Tibial nerve (tissue), 4 donors: Measurements from ENCODE around the gene FSD2. TPM values are rescaled to one million over a fixed set of nuclear protein-coding genes. Genes with fewer than 3 reads are reported as not detected.
A peak's percentile ranks its signal among the peaks of the same experiment; 100 is the strongest.
"Not testable (repeated sequence)": the region's sequence is repeated elsewhere in the genome, so short reads cannot be mapped to it uniquely, and the experiment has no call there.

ENCODE experiments used
- DNase-seq, 2 donors: peaks; one replicate each; pipeline ENCODE4 v3.0.0-alpha.2; 2019; ENCODE audit warnings: low spot score in 2 of 2
- H3K27ac ChIP-seq, 4 donors: fragments of 200-600 bp; sonication (generic) in 3 of 4; one replicate each; pipeline ENCODE4 v1.5.1; 2017 to 2019; ENCODE audit warnings: mild to moderate bottlenecking in 1 of 4
- H3K27me3 ChIP-seq, 2 donors: fragments of 200-600 bp; sonication (generic) in 1 of 2; one replicate each; pipeline versions ENCODE4 v1.5.1 to v1.6.0; 2017 to 2019
- H3K36me3 ChIP-seq, 3 donors: fragments of 200-600 bp; sonication (generic); one replicate each; pipeline ENCODE4 v1.5.1; 2018 to 2019
- H3K4me1 ChIP-seq, 4 donors: fragments of 200-600 bp; sonication (generic) in 3 of 4; one replicate each; pipeline ENCODE4 v1.5.1; 2017 to 2019
- H3K4me3 ChIP-seq, 4 donors: fragments of 200-600 bp; sonication (generic) in 3 of 4; one replicate each; pipeline ENCODE4 v1.5.1; 2017 to 2019; ENCODE audit warnings: mild to moderate bottlenecking in 1 of 4, moderate library complexity in 1 of 4
- H3K9me3 ChIP-seq, 4 donors: fragments of 200-600 bp; sonication (generic) in 3 of 4; one replicate each; pipeline ENCODE4 v1.5.1; 2017 to 2019
- EP300 ChIP-seq, 2 donors: sonication (generic); formaldehyde crosslinking; IDR thresholded peaks; one replicate each; pipeline ENCODE4 v1.6.1; 2017; ENCODE audit warnings: antibody characterized with exemption in 2 of 2, mild to moderate bottlenecking in 1 of 2
- POLR2A ChIP-seq, 2 donors: fragments of 450-650 bp; IDR thresholded peaks; one replicate each; pipeline ENCODE4 v1.6.1; 2017; ENCODE audit warnings: antibody characterized with exemption in 2 of 2, mild to moderate bottlenecking in 2 of 2, moderate library complexity in 2 of 2
- WGBS, 2 donors: methylation state at CpG; one replicate each; pipeline ENCODE4 v1.1.5; 2018; 5-methylcytosine and 5-hydroxymethylcytosine counted together
- total RNA-seq, 4 donors: library from RNA; depleted of rRNA; stranded (reverse); fragments of >200 nt; gene quantifications; one replicate each; pipeline ENCODE4 v1.1.0, GENCODE V29; 2016
- TF ChIP-seq, protein P1 (sequence below), 5 experiments: fragments of 200-600 bp in 3 of 5; fragments of 450-650 bp in 2 of 5; sonication (generic) in 3 of 5; IDR thresholded peaks; one replicate each; pipeline ENCODE4 v1.5.1; 2016 to 2019; ENCODE audit warnings: antibody characterized with exemption in 5 of 5, mild to moderate bottlenecking in 3 of 5, moderate library complexity in 2 of 5

FSD2 gene
- total RNA-seq, 4 donors from 2014 or later: 0.20 TPM; not detected in 3

DNA sequence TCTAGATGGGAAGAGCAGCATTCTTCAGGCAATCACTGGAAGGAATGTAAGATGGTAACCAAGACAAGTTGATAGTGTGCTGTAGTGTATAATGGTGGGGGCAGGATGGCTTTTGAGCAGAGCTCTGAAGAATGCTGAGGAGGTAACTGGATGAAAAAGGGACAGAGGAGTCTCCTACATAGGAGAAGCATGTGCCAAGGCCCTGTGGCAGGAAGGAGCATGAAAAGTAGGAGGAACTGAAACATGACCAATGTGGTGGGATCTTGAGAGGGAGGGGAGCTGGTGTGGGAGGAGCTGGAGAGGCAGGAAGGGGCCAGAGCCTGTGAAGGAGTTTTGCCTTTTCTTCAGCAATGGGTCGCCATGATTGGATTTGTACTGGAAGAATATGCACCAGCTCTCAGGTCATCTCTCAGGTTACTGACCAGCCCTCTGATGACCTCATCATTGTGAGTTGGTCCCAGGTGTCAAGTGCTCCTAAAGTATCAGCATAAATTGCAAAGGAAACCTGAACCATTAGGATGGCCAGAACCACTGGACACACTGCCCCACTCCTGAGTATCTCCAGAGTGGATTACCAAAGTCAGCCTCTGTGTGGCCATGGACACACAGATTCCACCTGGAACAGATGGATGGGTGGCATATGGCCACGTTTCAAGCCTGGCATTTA, 38.6 kb downstream of the FSD2 start:
- Histone ChIP-seq H3K27ac (no peak overlapping the region), H3K9me3 (no peaks in the 10 kb centered on the region), H3K27me3 (no peaks in the 10 kb centered on the region), H3K4me3 (no peak overlapping the region), H3K4me1 (peaks cover 0 to 4% (median 0%) of the 10 kb centered on the region in 4 donors), H3K36me3 (peaks cover 0 to 42% (median 0%) of the 10 kb centered on the region in 3 donors)
- 73 to 89% methylated on average over 2 of the region's 2 CpGs for WGBS, 2 donors
- TF ChIP-seq POLR2A (IDR thresholded peaks at IDR 0.05) (no peak), EP300 (IDR thresholded peaks at IDR 0.05) (no peak)
- DNase-seq: no peak

DNA sequence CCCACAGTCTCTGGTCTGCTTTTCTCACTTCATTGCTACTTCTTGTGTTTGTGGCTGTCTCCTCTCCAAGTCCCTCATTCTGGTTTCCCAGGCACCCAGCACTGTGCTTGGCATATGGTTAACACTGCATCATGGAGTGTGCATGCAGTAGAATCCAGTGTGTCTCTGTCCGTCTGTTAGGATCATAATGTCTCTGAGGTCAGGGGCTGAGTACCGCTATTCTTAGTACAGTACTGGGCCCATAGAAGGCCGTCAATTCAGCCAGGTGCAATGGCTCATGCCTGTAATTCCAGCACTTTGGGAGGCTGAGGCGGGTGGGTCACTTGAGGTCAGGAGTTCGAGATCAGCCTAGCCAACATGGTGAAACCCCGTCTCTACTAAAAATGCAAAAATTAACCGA, 39.7 kb downstream of the FSD2 start:
- not testable (repeated sequence) for H3K27me3 ChIP-seq, DNase-seq, H3K4me1 ChIP-seq, H3K9me3 ChIP-seq, H3K4me3 ChIP-seq, H3K27ac ChIP-seq
- WGBS, 2 donors: 86% methylated on average over 7 of the region's 7 CpGs
- H3K36me3 ChIP-seq: peaks cover 0 to 49% (median 0%) of the 10 kb centered on the region in 3 donors

DNA sequence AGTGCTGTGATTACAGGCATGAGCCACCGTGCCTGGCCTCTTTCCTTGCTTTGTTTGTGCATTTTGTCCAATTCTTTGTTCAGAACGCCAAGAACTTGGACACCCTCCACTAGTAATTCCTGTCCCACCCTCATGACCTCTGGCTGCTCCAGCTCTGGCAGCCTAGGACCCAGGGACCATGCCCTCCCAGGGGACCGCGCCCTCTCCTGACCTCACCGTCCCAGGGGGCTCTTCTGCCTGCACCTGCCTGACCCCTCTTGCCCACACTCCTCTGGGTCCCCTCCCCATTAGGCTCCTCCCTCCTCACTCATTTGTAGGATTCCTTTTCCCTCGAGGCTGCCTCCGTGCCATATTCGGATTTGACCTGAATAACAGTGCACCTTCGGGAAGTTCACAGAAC, 41.1 kb downstream of the FSD2 start:
- H3K4me1 ChIP-seq: peaks cover 0 to 4% (median 0%) of the 10 kb centered on the region in 4 donors
- no peak overlapping the region for H3K27ac ChIP-seq
- TF ChIP-seq, protein P1, sequence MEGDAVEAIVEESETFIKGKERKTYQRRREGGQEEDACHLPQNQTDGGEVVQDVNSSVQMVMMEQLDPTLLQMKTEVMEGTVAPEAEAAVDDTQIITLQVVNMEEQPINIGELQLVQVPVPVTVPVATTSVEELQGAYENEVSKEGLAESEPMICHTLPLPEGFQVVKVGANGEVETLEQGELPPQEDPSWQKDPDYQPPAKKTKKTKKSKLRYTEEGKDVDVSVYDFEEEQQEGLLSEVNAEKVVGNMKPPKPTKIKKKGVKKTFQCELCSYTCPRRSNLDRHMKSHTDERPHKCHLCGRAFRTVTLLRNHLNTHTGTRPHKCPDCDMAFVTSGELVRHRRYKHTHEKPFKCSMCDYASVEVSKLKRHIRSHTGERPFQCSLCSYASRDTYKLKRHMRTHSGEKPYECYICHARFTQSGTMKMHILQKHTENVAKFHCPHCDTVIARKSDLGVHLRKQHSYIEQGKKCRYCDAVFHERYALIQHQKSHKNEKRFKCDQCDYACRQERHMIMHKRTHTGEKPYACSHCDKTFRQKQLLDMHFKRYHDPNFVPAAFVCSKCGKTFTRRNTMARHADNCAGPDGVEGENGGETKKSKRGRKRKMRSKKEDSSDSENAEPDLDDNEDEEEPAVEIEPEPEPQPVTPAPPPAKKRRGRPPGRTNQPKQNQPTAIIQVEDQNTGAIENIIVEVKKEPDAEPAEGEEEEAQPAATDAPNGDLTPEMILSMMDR (IDR thresholded peaks at IDR 0.05): no peak
- TF ChIP-seq POLR2A (IDR thresholded peaks at IDR 0.05) (no peak), EP300 (IDR thresholded peaks at IDR 0.05) (no peak)
- WGBS, 2 donors: 77 to 83% methylated on average over 9 of the region's 9 CpGs
- no peaks in the 10 kb centered on the region for H3K27me3 ChIP-seq
- no peak for DNase-seq
- peaks cover 0 to 58% (median 0%) of the 10 kb centered on the region in 3 donors for H3K36me3 ChIP-seq
- no peaks in the 10 kb centered on the region for H3K9me3 ChIP-seq
- no peak overlapping the region for H3K4me3 ChIP-seq

DNA sequence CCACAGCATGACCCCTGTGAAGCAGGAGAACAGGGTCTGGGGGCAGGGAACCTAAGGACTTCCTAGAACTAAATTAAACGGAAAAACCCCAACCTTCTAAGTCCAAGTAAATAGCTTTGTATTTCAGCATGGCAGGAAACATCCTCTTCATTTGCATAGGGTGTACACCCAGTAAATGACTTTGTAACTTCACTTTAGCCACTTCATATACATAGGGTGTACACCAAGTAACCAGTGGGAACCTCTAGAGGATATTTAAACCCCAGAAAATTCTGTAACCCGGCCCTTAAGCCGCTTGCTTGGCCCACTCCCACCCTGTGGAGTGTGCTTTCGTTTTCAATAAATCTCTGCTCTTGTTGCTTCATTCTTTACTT, 41.8 kb downstream of the FSD2 start:
- Histone ChIP-seq H3K9me3 (no peaks in the 10 kb centered on the region), H3K4me1 (peaks cover 0 to 4% (median 0%) of the 10 kb centered on the region in 4 donors), H3K36me3 (peaks cover 0 to 60% (median 0%) of the 10 kb centered on the region in 3 donors), H3K27ac (no peak overlapping the region), H3K27me3 (no peaks in the 10 kb centered on the region), H3K4me3 (no peak overlapping the region)
- TF ChIP-seq, protein P1 (IDR thresholded peaks at IDR 0.05): no peak
- TF ChIP-seq EP300 (IDR thresholded peaks at IDR 0.05): no peak
- no peak for TF ChIP-seq POLR2A (IDR thresholded peaks at IDR 0.05)
- DNase-seq: no peak
- 91 to 93% methylated on average over 4 of the region's 4 CpGs for WGBS, 2 donors

DNA sequence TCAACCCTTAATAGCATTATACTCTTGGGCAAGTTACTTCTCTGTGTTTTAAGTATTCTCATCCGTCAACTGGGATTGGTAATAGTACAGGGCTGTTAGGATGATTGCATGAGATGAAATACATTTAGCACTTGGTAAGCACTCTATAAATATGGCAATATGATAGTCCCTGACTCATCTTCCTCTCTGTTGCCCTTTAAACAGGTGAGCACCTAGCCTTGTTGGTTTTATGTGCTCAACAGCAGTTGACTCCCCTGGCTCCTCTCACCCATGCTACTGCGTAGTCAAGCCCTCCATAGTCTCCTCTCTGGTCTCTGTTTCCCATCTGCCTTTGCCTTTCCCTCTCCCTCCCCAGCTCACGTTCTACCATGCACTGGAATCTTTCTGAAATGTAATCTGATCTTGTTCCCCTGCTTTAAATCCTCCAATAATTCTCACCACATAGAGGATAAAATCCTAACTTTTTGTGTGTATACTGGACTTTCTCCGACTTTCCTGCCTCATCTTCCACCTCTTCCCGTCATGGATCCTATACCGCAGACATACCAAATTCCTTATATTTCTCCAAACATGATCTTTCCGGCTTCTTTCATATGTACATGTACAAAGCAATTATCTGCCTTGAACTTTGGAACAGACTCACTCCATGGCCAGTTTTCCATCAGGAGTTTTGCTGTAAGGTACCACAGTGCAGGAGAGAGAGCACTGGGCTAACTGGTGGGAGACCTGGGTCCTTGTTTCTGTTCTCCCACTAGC, 42.3 kb downstream of the FSD2 start:
- no peak for DNase-seq
- H3K36me3 ChIP-seq: peaks cover 0 to 66% (median 0%) of the 10 kb centered on the region in 3 donors
- no peaks in the 10 kb centered on the region for H3K9me3 ChIP-seq
- no peak overlapping the region for H3K27ac ChIP-seq
- WGBS, 2 donors: 90 to 91% methylated on average over 7 of the region's 7 CpGs
- TF ChIP-seq, protein P1 (IDR thresholded peaks at IDR 0.05): no peak
- no peak for TF ChIP-seq POLR2A (IDR thresholded peaks at IDR 0.05)
- TF ChIP-seq EP300 (IDR thresholded peaks at IDR 0.05): no peak
- H3K27me3 ChIP-seq: no peaks in the 10 kb centered on the region
- no peak overlapping the region for H3K4me3 ChIP-seq
- peaks cover 0 to 4% (median 0%) of the 10 kb centered on the region in 4 donors for H3K4me1 ChIP-seq

DNA sequence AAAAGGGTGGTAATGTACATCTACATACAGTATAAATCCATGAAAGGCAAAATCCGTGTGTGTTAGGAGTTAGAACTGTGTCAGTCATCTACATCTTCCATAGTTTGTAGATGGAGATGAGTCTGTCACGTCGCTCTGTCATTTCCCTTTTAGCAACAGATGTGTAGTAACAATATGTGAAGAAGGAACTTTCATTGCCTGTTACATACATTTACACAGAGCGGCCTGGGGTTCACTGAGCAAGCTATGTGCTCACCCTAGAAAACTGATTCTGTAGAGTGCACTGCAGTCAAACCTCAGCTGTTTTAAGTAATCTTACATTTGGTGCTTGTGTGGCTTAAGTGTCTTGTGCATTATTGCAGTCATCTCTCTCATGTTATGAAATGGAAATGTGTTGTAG, 54.6 kb downstream of the FSD2 start:
- peaks cover 0 to 37% (median 12%) of the 10 kb centered on the region in 4 donors for H3K4me1 ChIP-seq
- no peak for TF ChIP-seq EP300 (IDR thresholded peaks at IDR 0.05)
- TF ChIP-seq, protein P1 (IDR thresholded peaks at IDR 0.05): no peak
- TF ChIP-seq POLR2A (IDR thresholded peaks at IDR 0.05): no peak
- no peaks in the 10 kb centered on the region for H3K27me3 ChIP-seq
- H3K27ac ChIP-seq: peak overlapping the region in 1 of 4 donors; percentile 94
- H3K4me3 ChIP-seq: peak overlapping the region; percentile 60 to 78 (median 70)
- WGBS, 2 donors: 38 to 51% methylated on average over 4 of the region's 4 CpGs
- no peaks in the 10 kb centered on the region for H3K9me3 ChIP-seq
- peaks cover 0 to 37% (median 0%) of the 10 kb centered on the region in 3 donors for H3K36me3 ChIP-seq
- DNase-seq: no peak
